Neural cell (in vitro differentiated cells): ENCODE data around the gene CHKA. TPM values are rescaled to one million over a fixed set of nuclear protein-coding genes. Genes with fewer than 3 reads are reported as not detected.

Experiments
- H2AFZ ChIP-seq: fragments of 200-600, 300-800 bp; sonication (generic), shearing (Covaris generic); 2 replicates; pipeline ENCODE4 v1.6.0; 2014; ENCODE audit warnings: low read depth, mild to moderate bottlenecking, antibody characterized with exemption, low read length, moderate library complexity
- H3F3A ChIP-seq: fragments of 200-600 bp; shearing (Covaris generic); 2 replicates; pipeline ENCODE4 v1.6.1; 2016; ENCODE audit warnings: mild to moderate bottlenecking, moderate library complexity, mixed read lengths, antibody characterized with exemption, low read length; ENCODE audit not compliant: insufficient read depth, poor library complexity, severe bottlenecking
- H3K27ac ChIP-seq: fragments of 200-600, 300-800 bp; sonication (generic), shearing (Covaris generic); 2 replicates; pipeline ENCODE4 v1.5.1; 2014; ENCODE audit warnings: mild to moderate bottlenecking, low read length, moderate library complexity
- H3K27me3 ChIP-seq: fragments of 300-800, 200-600 bp; sonication (generic), shearing (Covaris generic); 2 replicates; pipeline ENCODE4 v1.6.0; 2014; ENCODE audit warnings: mild to moderate bottlenecking, low read depth, low read length, moderate library complexity; ENCODE audit not compliant: insufficient read depth
- H3K36me3 ChIP-seq: fragments of 300-800, 200-600 bp; sonication (generic), shearing (Covaris generic); 2 replicates; pipeline ENCODE4 v1.5.1; 2014; ENCODE audit warnings: mild to moderate bottlenecking, antibody characterized with exemption, low read length, moderate library complexity; ENCODE audit not compliant: insufficient read depth
- H3K4me2 ChIP-seq: fragments of 300-800, 200-600 bp; sonication (generic), shearing (Covaris generic); 2 replicates; pipeline ENCODE4 v1.6.0; 2014; ENCODE audit warnings: mild to moderate bottlenecking, low read length
- H3K4me3 ChIP-seq: fragments of 300-800, 200-600 bp; sonication (generic), shearing (Covaris generic); 2 replicates; pipeline ENCODE4 v1.5.1; 2014; ENCODE audit warnings: mild to moderate bottlenecking, low read length, moderate library complexity
- H3K79me2 ChIP-seq: fragments of 200-600 bp; shearing (Covaris generic); replicated peaks from 2 replicates; pipeline ENCODE4 v1.6.0; 2014; ENCODE audit warnings: mild to moderate bottlenecking, low read length, moderate library complexity; ENCODE audit not compliant: insufficient read depth
- H3K9ac ChIP-seq: fragments of 300-800, 200-600 bp; sonication (generic), shearing (Covaris generic); 2 replicates; pipeline ENCODE4 v1.6.1; 2016; ENCODE audit warnings: mild to moderate bottlenecking, low read length, mixed read lengths
- H3K9me2 ChIP-seq: fragments of 200-600 bp; shearing (Covaris generic); 2 replicates; pipeline ENCODE4 v1.6.1; 2016; ENCODE audit warnings: mild to moderate bottlenecking, low read length, mixed read lengths; ENCODE audit not compliant: insufficient read depth
- H3K9me3 ChIP-seq: fragments of 200-600, 300-800 bp; sonication (generic), shearing (Covaris generic); 2 replicates; pipeline ENCODE4 v1.6.1; 2016; ENCODE audit warnings: mild to moderate bottlenecking, mixed run types, low read length, moderate library complexity, mixed read lengths
- H4K20me1 ChIP-seq: fragments of 200-600 bp; shearing (Covaris generic); 2 replicates; pipeline ENCODE4 v1.6.1; 2016; ENCODE audit warnings: mild to moderate bottlenecking, mixed run types; ENCODE audit not compliant: insufficient read depth
- CTCF ChIP-seq: fragments of 450-650 bp; IDR thresholded peaks from 2 replicates; pipeline ENCODE4 v1.5.1; 2014; ENCODE audit warnings: antibody characterized with exemption, mild to moderate bottlenecking, moderate library complexity; ENCODE audit not compliant: poor library complexity, severe bottlenecking
- EP300 ChIP-seq: fragments of 450-650 bp; conservative IDR thresholded peaks from 2 replicates; pipeline ENCODE4 v1.6.1; 2014; ENCODE audit warnings: antibody characterized with exemption, mild to moderate bottlenecking, moderate library complexity; ENCODE audit not compliant: poor library complexity, severe bottlenecking
- EZH2 ChIP-seq: fragments of 200-600, 300-800 bp; shearing (Covaris generic), sonication (generic); IDR thresholded peaks from 2 replicates; pipeline ENCODE4 v1.6.1; 2014; ENCODE audit warnings: antibody characterized with exemption, low read length, borderline replicate concordance, mild to moderate bottlenecking; ENCODE audit not compliant: insufficient read depth, poor library complexity, severe bottlenecking
- MXI1 ChIP-seq: fragments of 450-650 bp; conservative IDR thresholded peaks from 2 replicates; pipeline ENCODE4 v1.6.1; 2014; ENCODE audit warnings: antibody characterized with exemption, mild to moderate bottlenecking; ENCODE audit not compliant: poor library complexity, severe bottlenecking
- POLR2AphosphoS5 ChIP-seq: IDR thresholded peaks from 2 replicates; pipeline ENCODE4 v1.6.1; 2012
- RAD21 ChIP-seq: fragments of 450-650 bp; conservative IDR thresholded peaks from 2 replicates; pipeline ENCODE4 v1.6.1; 2014; ENCODE audit warnings: antibody characterized with exemption, mild to moderate bottlenecking, moderate library complexity
- REST ChIP-seq: IDR thresholded peaks from 2 replicates; pipeline ENCODE4 v1.6.1; 2012; ENCODE audit warnings: borderline replicate concordance
- SMC3 ChIP-seq: fragments of 450-650 bp; conservative IDR thresholded peaks from 2 replicates; pipeline ENCODE4 v1.6.1; 2014; ENCODE audit warnings: antibody characterized with exemption, mild to moderate bottlenecking, moderate library complexity; ENCODE audit not compliant: poor library complexity
- TAF1 ChIP-seq: IDR thresholded peaks from 2 replicates; pipeline ENCODE4 v1.6.1; 2012; ENCODE audit warnings: low read depth
- polyA plus RNA-seq: library from polyadenylated mRNA; depleted of rRNA; stranded (reverse); fragments of >200 nt; gene quantifications from 2 replicates; pipeline ENCODE4 v1.2.3, GENCODE V29; 2014

CHKA gene
- polyA plus RNA-seq, 1 donor from 2014 or later: 90.0 TPM

- H4K20me1 ChIP-seq: no peaks in the 10 kb centered on the region
- H3K4me2 ChIP-seq: no peak overlapping the region
- TF ChIP-seq RAD21 (no peak), REST (no peak), MXI1 (no peak), EZH2 (no peak), POLR2AphosphoS5 (no peak), SMC3 (no peak), EP300 (no peak), CTCF (no peak), TAF1 (no peak)
Observed at GRCh38 chr11:68020575-68020974, 100.6 kb downstream of the CHKA start.

GRCh38 chr11:68019486-68019885 is 101.7 kb downstream of the CHKA start:
- H3K27me3 ChIP-seq: no peaks in the 10 kb centered on the region
- H3K27ac ChIP-seq: no peak overlapping the region
- H3K9me3 ChIP-seq: no peaks in the 10 kb centered on the region
- no peaks in the 10 kb centered on the region for H3K9me2 ChIP-seq
- no peak overlapping the region for H2AFZ ChIP-seq
- no peak overlapping the region for H3K9ac ChIP-seq
- H3F3A ChIP-seq: no peaks in the 10 kb centered on the region
- no peak overlapping the region for H3K4me3 ChIP-seq
- H3K36me3 ChIP-seq: no peaks in the 10 kb centered on the region
- H3K79me2 ChIP-seq: no peaks in the 10 kb centered on the region
- no peak overlapping the region for H3K4me2 ChIP-seq
- H4K20me1 ChIP-seq: no peaks in the 10 kb centered on the region
- no peak for TF ChIP-seq MXI1
- TF ChIP-seq EP300: no peak
- no peak for TF ChIP-seq SMC3
- no peak for TF ChIP-seq TAF1
- TF ChIP-seq CTCF: no peak
- no peak for TF ChIP-seq EZH2
- TF ChIP-seq REST: no peak
- no peak for TF ChIP-seq RAD21
- TF ChIP-seq POLR2AphosphoS5: no peak

More at GRCh38 chr11:68020575-68020974, 100.6 kb downstream of the CHKA start:
- Histone ChIP-seq H3K9ac (no peak overlapping the region), H2AFZ (no peak overlapping the region), H3K27ac (no peak overlapping the region), H3K9me3 (peaks cover 5% of the 10 kb centered on the region), H3F3A (no peaks in the 10 kb centered on the region), H3K27me3 (no peaks in the 10 kb centered on the region), H3K36me3 (no peaks in the 10 kb centered on the region), H3K9me2 (no peaks in the 10 kb centered on the region), H3K79me2 (no peaks in the 10 kb centered on the region), H3K4me3 (no peak overlapping the region)
